Measurements from ENCODE around the gene NPPC. TPM values are rescaled to one million over a fixed set of nuclear protein-coding genes. Genes with fewer than 3 reads are reported as not detected.

NPPC gene
- total and polyA plus RNA-seq, 2 of the 8 experiments (the other 6 are each of a cell fraction or from before 2014, with no cell fraction given): 1.3 to 4.7 TPM

GRCh38 chr2:231966886-231967285 is 40.7 kb upstream of the NPPC start (continued):
- TF ChIP-seq CHD7 (IDR thresholded peaks at IDR 0.05; ENCODE audit: insufficient replicate concordance, low read length) (no peak), PHF8 (conservative IDR thresholded peaks at IDR 0.05; ENCODE audit: low read depth, low read length) (no peak), KDM4A (IDR thresholded peaks at IDR 0.05; ENCODE audit: low read depth, low read length, severe bottlenecking) (no peak)

Data from H1 (cell line).